ENCODE measurements around the gene LGALS4.
"Not testable (repeated sequence)": the region's sequence is repeated elsewhere in the genome, so short reads cannot be mapped to it uniquely, and the experiment has no call there.

Gene LGALS4

GRCh38 chr19:38792250-38793111, 20.3 kb downstream of the LGALS4 start:
- DNase-seq = peak; percentile 67 to 88 (median 83)
- Histone ChIP-seq H3K4me1 (ENCODE audit: control extremely low read depth in 1 of 4, control insufficient read depth in 4 of 4, insufficient read depth in 4 of 4, low read length in 3 of 4) (peaks cover 0 to 12% (median 4%) of the 10 kb centered on the region in 4 experiments), H3K4me3 (ENCODE audit: control insufficient read depth in 1 of 7, extremely low read depth in 1 of 7, insufficient read depth in 4 of 7, low read depth in 2 of 7, low read length in 6 of 7) (peak overlapping the region in 6 of 7 experiments; percentile 19 to 76 (median 51)), H3K27me3 (replicated peaks in 2 of 5; ENCODE audit: control insufficient read depth in 4 of 5, insufficient read depth in 5 of 5, low read length in 4 of 5) (peaks cover 0 to 7% (median 0%) of the 10 kb centered on the region in 5 experiments), H3K27ac (ENCODE audit: insufficient read depth in 1 of 2, low read depth in 1 of 2, low read length in 2 of 2, poor library complexity in 1 of 2, severe bottlenecking in 2 of 2) (no peak overlapping the region), H3K36me3 (ENCODE audit: control insufficient read depth in 4 of 4, insufficient read depth in 4 of 4, low read length in 3 of 4) (no peaks in the 10 kb centered on the region), H3K9me3 (ENCODE audit: control extremely low read depth in 1 of 5, control insufficient read depth in 4 of 5, insufficient read depth in 2 of 5, low read depth in 1 of 5, low read length in 4 of 5) (no peaks in the 10 kb centered on the region)
- ChIA-PET CTCF (interaction anchor here (0.6 to 1.6 kb wide), 6 partner anchors 14 to 152 kb away, joined by 3 to 5 read pairs (median 3); partner anchors contain the start of gene LGALS7), POLR2A (interaction anchor here (0.8 kb wide), 1 partner anchor 39 kb away, joined by 3 read pairs; the partner anchor contains the start of gene ECH1)
- WGBS (ENCODE audit: insufficient coverage) = 2% methylated on average over 28 of the region's 71 CpGs

- POLR2A ChIA-PET; H3K9me3 ChIP-seq (ENCODE audit: control extremely low read depth in 1 of 5, control insufficient read depth in 4 of 5, insufficient read depth in 2 of 5, low read depth in 1 of 5, low read length in 4 of 5); H3K27me3 ChIP-seq (replicated peaks in 2 of 5; ENCODE audit: control insufficient read depth in 4 of 5, insufficient read depth in 5 of 5, low read length in 4 of 5); H3K27ac ChIP-seq (ENCODE audit: insufficient read depth in 1 of 2, low read depth in 1 of 2, low read length in 2 of 2, poor library complexity in 1 of 2, severe bottlenecking in 2 of 2); H3K36me3 ChIP-seq (ENCODE audit: control insufficient read depth in 4 of 4, insufficient read depth in 4 of 4, low read length in 3 of 4); H3K4me3 ChIP-seq (ENCODE audit: control insufficient read depth in 1 of 7, extremely low read depth in 1 of 7, insufficient read depth in 4 of 7, low read depth in 2 of 7, low read length in 6 of 7); DNase-seq: not testable (repeated sequence)
- CTCF ChIA-PET = interaction anchor here (1.6 kb wide), 1 partner anchor 17 kb away, joined by 5 read pairs; the partner anchor contains the start of gene LGALS7
- peaks cover 0 to 12% (median 4%) of the 10 kb centered on the region in 4 experiments for H3K4me1 ChIP-seq (ENCODE audit: control extremely low read depth in 1 of 4, control insufficient read depth in 4 of 4, insufficient read depth in 4 of 4, low read length in 3 of 4)
- no CpG with 5 or more reads among the region's 40 CpGs for WGBS (ENCODE audit: insufficient coverage)
Measured at GRCh38 chr19:38791451-38792064, 21.2 kb downstream of the LGALS4 start.

GRCh38 chr19:38790507-38791403, 22.0 kb downstream of the LGALS4 start:
- H3K9me3 ChIP-seq (ENCODE audit: control extremely low read depth in 1 of 5, control insufficient read depth in 4 of 5, insufficient read depth in 2 of 5, low read depth in 1 of 5, low read length in 4 of 5); H3K4me3 ChIP-seq (ENCODE audit: control insufficient read depth in 1 of 7, extremely low read depth in 1 of 7, insufficient read depth in 4 of 7, low read depth in 2 of 7, low read length in 6 of 7); H3K27me3 ChIP-seq (replicated peaks in 2 of 5; ENCODE audit: control insufficient read depth in 4 of 5, insufficient read depth in 5 of 5, low read length in 4 of 5); DNase-seq; H3K27ac ChIP-seq (ENCODE audit: insufficient read depth in 1 of 2, low read depth in 1 of 2, low read length in 2 of 2, poor library complexity in 1 of 2, severe bottlenecking in 2 of 2); POLR2A ChIA-PET; CTCF ChIA-PET; H3K36me3 ChIP-seq (ENCODE audit: control insufficient read depth in 4 of 4, insufficient read depth in 4 of 4, low read length in 3 of 4): not testable (repeated sequence)
- H3K4me1 ChIP-seq (ENCODE audit: control extremely low read depth in 1 of 4, control insufficient read depth in 4 of 4, insufficient read depth in 4 of 4, low read length in 3 of 4) = peaks cover 0 to 12% (median 4%) of the 10 kb centered on the region in 4 experiments
- WGBS (ENCODE audit: insufficient coverage) = 100% methylated on average over 1 of the region's 49 CpGs

GRCh38 chr19:38788478-38789243, 24.1 kb downstream of the LGALS4 start, which contains the start of gene LGALS7B:
LGALS7B (plus strand) TSS chr19:38789200; CDS start chr19:38789227, 27 bp downstream.
- POLR2A ChIA-PET = no interaction called here
- WGBS (ENCODE audit: insufficient coverage) = 94% methylated on average over 6 of the region's 17 CpGs
- H3K27ac ChIP-seq (ENCODE audit: insufficient read depth in 1 of 2, low read depth in 1 of 2, low read length in 2 of 2, poor library complexity in 1 of 2, severe bottlenecking in 2 of 2) = no peak within 1 kb of the TSS
- peaks cover 0 to 7% (median 0%) of the 10 kb centered on the region in 5 experiments for H3K27me3 ChIP-seq (replicated peaks in 2 of 5; ENCODE audit: control insufficient read depth in 4 of 5, insufficient read depth in 5 of 5, low read length in 4 of 5)
- no peaks in the 10 kb centered on the region for H3K9me3 ChIP-seq (ENCODE audit: control extremely low read depth in 1 of 5, control insufficient read depth in 4 of 5, insufficient read depth in 2 of 5, low read depth in 1 of 5, low read length in 4 of 5)
- peaks cover 0 to 12% (median 4%) of the 10 kb centered on the region in 4 experiments for H3K4me1 ChIP-seq (ENCODE audit: control extremely low read depth in 1 of 4, control insufficient read depth in 4 of 4, insufficient read depth in 4 of 4, low read length in 3 of 4)
- H3K4me3 ChIP-seq (ENCODE audit: control insufficient read depth in 1 of 7, extremely low read depth in 1 of 7, insufficient read depth in 4 of 7, low read depth in 2 of 7, low read length in 6 of 7) = no peak within 1 kb of the TSS
- DNase-seq = no peak
- CTCF ChIA-PET = no interaction called here
- no peaks in the 10 kb centered on the region for H3K36me3 ChIP-seq (ENCODE audit: control insufficient read depth in 4 of 4, insufficient read depth in 4 of 4, low read length in 3 of 4)

GRCh38 chr19:38786572-38787265, 26.0 kb downstream of the LGALS4 start:
- ChIA-PET CTCF (interaction anchor here (0.6 kb wide), 1 partner anchor 152 kb away, joined by 3 read pairs; no protein-coding TSS in a partner anchor), POLR2A (interaction anchor here (1.0 kb wide), 1 partner anchor 46 kb away, joined by 3 read pairs; no protein-coding TSS in a partner anchor)
- 98% methylated on average over 9 of the region's 11 CpGs for WGBS (ENCODE audit: insufficient coverage)
- H3K4me3 ChIP-seq (ENCODE audit: control insufficient read depth in 1 of 7, extremely low read depth in 1 of 7, insufficient read depth in 4 of 7, low read depth in 2 of 7, low read length in 6 of 7) = no peak overlapping the region
- no peak for DNase-seq
- no peaks in the 10 kb centered on the region for H3K4me1 ChIP-seq (ENCODE audit: control extremely low read depth in 1 of 4, control insufficient read depth in 4 of 4, insufficient read depth in 4 of 4, low read length in 3 of 4)
- no peaks in the 10 kb centered on the region for H3K9me3 ChIP-seq (ENCODE audit: control extremely low read depth in 1 of 5, control insufficient read depth in 4 of 5, insufficient read depth in 2 of 5, low read depth in 1 of 5, low read length in 4 of 5)
- H3K27me3 ChIP-seq (replicated peaks in 2 of 5; ENCODE audit: control insufficient read depth in 4 of 5, insufficient read depth in 5 of 5, low read length in 4 of 5) = no peaks in the 10 kb centered on the region
- no peaks in the 10 kb centered on the region for H3K36me3 ChIP-seq (ENCODE audit: control insufficient read depth in 4 of 4, insufficient read depth in 4 of 4, low read length in 3 of 4)
- no peak overlapping the region for H3K27ac ChIP-seq (ENCODE audit: insufficient read depth in 1 of 2, low read depth in 1 of 2, low read length in 2 of 2, poor library complexity in 1 of 2, severe bottlenecking in 2 of 2)

GRCh38 chr19:38786061-38786460, 26.7 kb downstream of the LGALS4 start:
- DNase-seq; H3K27me3 ChIP-seq (replicated peaks in 2 of 5; ENCODE audit: control insufficient read depth in 4 of 5, insufficient read depth in 5 of 5, low read length in 4 of 5); H3K36me3 ChIP-seq (ENCODE audit: control insufficient read depth in 4 of 4, insufficient read depth in 4 of 4, low read length in 3 of 4); H3K4me3 ChIP-seq (ENCODE audit: control insufficient read depth in 1 of 7, extremely low read depth in 1 of 7, insufficient read depth in 4 of 7, low read depth in 2 of 7, low read length in 6 of 7); H3K4me1 ChIP-seq (ENCODE audit: control extremely low read depth in 1 of 4, control insufficient read depth in 4 of 4, insufficient read depth in 4 of 4, low read length in 3 of 4); H3K9me3 ChIP-seq (ENCODE audit: control extremely low read depth in 1 of 5, control insufficient read depth in 4 of 5, insufficient read depth in 2 of 5, low read depth in 1 of 5, low read length in 4 of 5); H3K27ac ChIP-seq (ENCODE audit: insufficient read depth in 1 of 2, low read depth in 1 of 2, low read length in 2 of 2, poor library complexity in 1 of 2, severe bottlenecking in 2 of 2); POLR2A ChIA-PET: not testable (repeated sequence)
- CTCF ChIA-PET = interaction anchor here (0.6 kb wide), 1 partner anchor 153 kb away, joined by 3 read pairs; no protein-coding TSS in a partner anchor
- WGBS (ENCODE audit: insufficient coverage) = 86% methylated on average over 1 of the region's 3 CpGs

Data from common myeloid progenitor, CD34-positive (primary cell).